Measurements from ENCODE around the gene GTF2A1. TPM values are rescaled to one million over a fixed set of nuclear protein-coding genes. Genes with fewer than 3 reads are reported as not detected.

Gene GTF2A1
- 26.4 and 32.7 TPM in 2 replicates for total RNA-seq

DNA sequence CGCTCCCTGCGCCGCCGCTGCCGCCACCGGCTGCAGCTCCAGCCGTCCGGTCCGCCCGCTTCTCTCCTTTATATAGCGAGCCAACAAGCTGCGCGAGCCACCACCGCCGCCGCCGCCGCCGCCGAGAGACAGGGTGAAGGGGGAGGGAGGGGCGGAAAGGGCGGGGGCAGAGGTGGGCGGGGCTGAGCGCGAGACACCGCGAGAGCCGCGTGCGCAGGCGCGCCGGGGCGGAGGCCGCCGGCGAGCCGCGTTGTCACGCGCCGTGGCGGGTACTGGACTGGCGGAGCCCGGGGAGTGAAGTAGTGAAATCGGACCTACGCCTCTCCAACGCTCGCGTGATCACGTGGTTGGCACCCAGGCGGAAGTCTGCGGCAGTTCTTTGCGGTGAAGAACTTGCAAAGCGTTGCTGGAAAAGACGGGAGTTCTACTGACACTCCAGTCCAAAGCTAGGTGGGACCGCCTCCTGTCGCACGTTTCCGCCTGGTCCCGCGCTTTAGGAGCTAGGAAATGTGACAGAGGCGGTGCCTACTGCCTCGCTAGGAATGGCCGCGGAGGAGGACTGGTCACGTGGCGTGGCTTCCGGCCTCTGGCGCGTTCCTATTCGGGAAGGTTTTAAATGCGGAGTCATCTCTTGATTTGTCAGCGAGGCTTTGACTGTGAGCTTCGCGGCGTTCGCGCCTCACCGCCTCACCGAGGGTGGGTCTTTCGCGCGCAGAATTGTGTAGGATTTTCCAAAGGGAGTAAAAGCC is at the start of gene GTF2A1:
Gene GTF2A1, minus strand, starts transcription at position 130 of the 749 bp plus-strand sequence. CDS start 441 bp downstream, outside the sequence.

Other genes starting within 250 kb of the GTF2A1 start
- gene STON2, start 179.4 kb upstream of the GTF2A1 start, total RNA-seq, result not detected in 2 replicates